Breast epithelium (tissue), 3 donors: ENCODE results near the gene PCDHGA1.

ENCODE experiments used
- CTCF ChIP-seq, 3 donors: fragments of 450-650 bp; IDR thresholded peaks; one replicate each; pipeline ENCODE4 v1.5.1; 2016 to 2017; ENCODE audit warnings: antibody characterized with exemption in 3 of 3, mild to moderate bottlenecking in 3 of 3, moderate library complexity in 3 of 3
- POLR2A ChIP-seq: fragments of 450-650 bp; IDR thresholded peaks from one replicate; pipeline ENCODE4 v1.6.1; 2016; ENCODE audit warnings: antibody characterized with exemption, mild to moderate bottlenecking, moderate library complexity

- no peak for TF ChIP-seq CTCF (IDR thresholded peaks at IDR 0.05)
- no peak for TF ChIP-seq POLR2A
These were observed 189.6 kb downstream of the PCDHGA1 start for GRCh38 chr5:141519605-141520565.
